ENCODE results near the gene RAD54L2.
"Not testable (repeated sequence)": the region's sequence is repeated elsewhere in the genome, so short reads cannot be mapped to it uniquely, and the experiment has no call there.

Gene RAD54L2, protein sequence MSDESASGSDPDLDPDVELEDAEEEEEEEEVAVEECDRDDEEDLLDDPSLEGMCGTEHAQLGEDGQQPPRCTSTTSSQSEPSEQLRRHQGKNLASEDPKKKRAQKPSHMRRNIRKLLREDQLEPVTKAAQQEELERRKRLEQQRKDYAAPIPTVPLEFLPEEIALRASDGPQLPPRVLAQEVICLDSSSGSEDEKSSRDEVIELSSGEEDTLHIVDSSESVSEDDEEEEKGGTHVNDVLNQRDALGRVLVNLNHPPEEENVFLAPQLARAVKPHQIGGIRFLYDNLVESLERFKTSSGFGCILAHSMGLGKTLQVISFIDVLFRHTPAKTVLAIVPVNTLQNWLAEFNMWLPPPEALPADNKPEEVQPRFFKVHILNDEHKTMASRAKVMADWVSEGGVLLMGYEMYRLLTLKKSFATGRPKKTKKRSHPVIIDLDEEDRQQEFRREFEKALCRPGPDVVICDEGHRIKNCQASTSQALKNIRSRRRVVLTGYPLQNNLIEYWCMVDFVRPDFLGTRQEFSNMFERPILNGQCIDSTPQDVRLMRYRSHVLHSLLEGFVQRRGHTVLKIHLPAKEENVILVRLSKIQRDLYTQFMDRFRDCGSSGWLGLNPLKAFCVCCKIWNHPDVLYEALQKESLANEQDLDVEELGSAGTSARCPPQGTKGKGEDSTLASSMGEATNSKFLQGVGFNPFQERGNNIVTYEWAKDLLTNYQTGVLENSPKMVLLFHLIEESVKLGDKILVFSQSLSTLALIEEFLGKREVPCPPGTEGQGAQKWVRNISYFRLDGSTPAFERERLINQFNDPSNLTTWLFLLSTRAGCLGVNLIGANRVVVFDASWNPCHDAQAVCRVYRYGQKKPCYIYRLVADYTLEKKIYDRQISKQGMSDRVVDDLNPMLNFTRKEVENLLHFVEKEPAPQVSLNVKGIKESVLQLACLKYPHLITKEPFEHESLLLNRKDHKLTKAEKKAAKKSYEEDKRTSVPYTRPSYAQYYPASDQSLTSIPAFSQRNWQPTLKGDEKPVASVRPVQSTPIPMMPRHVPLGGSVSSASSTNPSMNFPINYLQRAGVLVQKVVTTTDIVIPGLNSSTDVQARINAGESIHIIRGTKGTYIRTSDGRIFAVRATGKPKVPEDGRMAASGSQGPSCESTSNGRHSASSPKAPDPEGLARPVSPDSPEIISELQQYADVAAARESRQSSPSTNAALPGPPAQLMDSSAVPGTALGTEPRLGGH (N-terminal part only)

DNA sequence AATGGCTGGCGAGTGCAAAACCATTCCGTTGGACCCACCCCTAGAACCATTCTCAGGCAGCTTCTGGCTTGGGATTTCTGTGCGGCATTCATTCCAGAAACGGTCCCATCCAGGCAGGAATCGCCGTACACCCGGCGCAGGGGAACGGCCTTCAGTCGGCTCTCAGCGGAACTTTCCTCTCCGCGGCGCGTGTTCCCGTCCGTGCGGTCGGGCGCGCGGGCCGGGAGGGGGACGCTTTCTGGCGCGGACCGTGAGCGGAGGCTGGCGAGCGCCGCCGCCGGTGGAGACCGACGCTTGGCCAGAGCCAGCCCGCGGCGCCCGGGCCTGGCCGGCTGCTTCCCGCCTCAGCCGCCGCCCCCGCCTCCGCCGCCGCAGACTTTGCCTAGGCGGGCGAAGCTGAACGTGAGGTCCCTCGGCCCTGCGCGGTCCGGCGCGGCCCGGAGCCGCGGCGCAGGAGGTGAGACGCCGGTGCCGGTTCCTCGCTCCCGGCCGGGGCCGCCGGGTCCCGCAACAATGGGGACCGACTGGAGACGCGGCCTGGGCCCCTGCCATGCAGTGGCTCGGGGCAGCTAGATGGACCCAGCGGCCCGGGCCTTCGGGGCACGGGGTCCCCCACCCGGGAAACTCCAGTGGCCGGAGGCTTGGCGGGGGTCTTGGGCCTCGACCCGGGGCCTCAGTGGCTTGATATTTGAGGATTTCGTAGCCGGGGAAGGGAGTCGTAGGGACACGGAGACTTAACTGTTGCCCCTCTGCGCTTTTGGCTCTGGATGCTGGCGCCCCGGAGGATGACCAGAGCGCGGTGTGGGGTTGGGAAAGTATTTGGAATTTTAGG is at the start of gene RAD54L2:
Gene RAD54L2 (plus strand): TSS at position 261 of the 832 bp plus-strand sequence. CDS start 51,702 bp downstream, outside the sequence.
- no peak for DNase-seq

DNA sequence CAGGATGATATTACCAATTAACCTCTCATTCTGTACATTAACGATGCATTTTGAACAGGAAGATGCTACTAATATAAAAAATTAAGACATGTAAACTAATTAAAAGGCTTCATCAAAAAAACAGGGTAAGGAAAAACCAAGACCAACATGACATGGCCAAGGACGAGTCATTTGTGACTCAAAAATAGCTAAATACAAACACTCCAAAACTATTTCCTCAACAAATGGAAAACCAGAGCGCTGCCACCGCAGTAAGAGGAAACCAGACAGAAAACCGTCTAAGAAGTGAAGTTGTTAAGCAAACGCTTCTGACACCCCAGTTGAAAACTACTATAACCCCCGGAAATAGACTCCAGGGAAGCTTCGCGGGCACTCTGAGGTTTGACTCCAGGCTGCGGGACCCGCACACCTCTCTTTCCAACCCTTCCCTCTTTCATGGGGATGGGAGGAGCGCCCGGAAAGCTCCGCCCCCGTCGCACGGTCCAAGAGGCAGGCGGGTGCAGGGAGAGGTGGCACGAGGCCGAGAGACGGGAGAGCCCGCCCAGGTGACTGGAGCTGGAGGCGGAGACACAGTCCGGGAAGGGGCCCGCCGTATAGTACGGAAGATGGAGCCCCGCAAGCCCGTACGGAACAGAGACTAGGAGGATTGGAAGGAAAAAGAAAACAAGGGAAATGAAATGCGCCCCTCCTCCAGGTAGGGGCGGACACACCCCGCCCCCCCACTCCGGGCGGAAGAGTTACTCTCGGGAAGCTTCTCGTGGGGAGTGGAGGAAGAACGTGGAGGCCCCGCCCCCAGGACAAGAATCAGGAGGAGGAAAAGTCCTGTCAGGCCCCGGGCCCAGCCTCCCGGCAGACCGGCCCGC is 39.4 kb upstream of the RAD54L2 start:
- DNase-seq, result peak; percentile 92

DNA sequence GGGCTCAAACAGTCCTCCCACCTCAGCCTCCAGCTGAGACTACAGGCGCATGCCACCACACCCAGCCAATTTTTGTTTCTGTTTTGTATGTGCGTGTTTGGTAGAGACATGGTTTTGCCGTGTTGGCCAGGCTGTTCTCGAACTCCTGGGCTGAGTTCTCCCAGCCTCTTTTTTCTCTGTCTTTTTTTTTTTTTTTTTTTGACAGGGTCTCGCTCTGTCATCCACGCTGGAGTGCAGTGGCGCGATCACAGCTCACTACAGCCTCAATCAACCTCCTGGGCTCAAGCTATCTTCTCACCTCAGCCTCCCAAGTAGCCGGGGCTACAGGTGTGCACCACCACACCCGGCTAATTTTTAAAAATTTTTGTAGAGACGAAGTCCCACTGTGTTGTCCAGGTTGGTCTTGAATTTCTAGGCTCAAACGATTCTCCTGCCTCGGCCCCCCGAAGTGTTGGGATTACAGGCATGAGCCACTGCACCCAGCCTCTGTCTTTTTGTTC is 37.8 kb upstream of the RAD54L2 start:
- no peak for DNase-seq

DNA sequence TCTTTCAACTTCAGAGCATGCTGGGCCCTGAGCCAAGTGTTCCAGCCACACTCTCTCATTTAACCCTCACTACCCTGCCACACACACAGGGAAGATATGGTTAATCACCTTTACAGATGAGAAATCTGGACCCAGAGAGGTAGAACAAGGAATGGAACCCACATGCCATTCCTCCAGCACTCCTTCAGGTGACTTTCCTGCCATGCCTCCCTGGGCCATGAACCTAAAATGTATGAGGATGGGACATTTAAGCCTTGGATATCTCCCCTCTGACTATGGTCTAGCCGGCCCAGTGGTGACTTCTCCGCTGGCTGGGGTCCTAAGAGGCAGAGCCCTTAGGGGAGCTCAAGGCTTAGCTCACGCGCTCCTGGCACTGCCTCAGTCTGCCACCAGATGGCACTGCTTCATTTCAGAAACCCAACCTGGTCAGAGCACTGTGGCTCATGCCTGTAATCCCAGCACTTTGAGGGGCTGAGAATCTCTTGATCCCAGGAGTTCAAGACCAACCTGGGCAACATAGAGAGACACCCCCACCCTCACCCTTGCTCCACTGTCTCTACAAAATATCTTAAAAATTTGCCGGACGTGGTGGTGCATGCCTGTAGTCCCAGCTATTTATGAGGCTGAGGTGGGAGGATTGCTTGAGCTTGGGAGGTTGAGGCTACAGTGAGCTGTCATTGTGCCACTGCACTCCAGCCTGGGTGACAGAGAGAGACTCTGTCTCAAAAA is 36.5 kb upstream of the RAD54L2 start:
- no peak for DNase-seq

DNA sequence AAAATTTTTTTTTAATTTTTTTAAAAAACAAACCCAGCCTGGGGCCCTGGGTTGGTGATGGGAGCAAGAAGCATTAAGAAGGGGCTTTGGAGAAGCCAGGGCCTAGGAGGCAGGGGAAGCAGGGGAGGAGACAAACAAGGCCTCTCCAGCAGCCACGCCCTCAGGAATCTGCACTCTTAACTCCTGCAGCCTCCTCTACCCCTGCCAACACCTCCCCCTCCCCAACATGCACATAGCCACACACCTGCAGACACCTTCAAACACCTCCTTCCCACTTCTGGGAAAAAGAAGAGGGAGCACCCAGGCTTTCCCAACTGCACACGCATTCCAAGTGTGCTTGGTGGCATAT is 36.0 kb upstream of the RAD54L2 start:
- DNase-seq, result no peak

DNA sequence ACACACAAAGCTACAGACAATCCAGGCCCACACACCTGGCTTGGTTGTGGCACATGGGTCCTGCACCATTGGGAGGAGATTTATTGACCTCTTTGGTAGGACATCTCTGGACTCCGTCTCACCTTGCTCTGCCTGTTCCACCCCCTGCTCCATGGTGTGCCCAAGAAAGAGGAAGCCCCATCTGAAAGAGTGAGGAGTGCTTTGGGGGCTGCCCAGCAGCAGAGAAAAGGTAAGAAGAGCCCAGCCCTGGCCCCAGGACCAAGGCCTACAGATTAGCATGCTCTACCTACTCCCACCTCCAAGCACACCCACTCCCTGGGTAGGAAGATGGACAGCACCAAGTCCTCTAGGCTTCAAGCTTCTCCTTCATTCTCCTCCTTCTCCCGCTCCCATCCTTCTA is 35.5 kb upstream of the RAD54L2 start:
- DNase-seq, result no peak

DNA sequence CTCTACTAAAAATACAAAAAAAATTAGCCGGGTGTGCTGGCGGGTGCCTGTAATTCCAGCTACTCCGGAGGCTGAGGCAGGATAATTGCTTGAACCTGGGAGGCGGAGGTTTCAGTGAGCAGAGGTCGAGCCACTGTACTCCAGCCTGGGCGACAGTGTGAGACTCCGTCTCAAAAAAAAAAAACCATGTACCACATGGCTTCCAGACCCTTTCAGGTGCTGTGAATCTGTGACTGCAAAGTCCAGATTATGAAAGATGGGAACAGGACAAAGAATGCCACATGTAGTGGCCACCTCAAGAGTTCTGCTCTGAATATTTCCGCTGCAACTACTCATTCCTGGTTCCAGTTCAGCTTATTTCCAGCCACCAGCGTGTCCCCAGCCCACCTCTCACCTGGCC is 30.3 kb upstream of the RAD54L2 start:
- no peak for DNase-seq

DNA sequence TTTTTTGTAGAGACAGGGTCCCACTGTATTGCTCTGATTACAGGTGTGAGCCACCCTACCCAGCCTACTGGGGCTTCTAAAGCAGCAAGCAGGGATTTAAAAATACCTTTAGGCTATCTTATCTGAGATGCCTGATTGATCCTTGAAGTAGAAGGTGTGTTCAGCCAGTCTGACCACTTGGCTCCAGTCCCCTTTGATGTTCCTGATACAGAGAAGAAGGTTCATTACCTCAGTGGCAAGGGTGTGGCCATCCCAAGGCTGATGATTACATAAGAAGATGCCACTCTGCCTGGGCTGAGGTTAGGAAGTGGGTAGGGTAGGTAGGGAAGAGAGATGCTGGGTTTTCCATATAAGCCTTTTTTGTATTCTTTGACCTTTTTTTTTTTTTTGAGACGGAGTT is 27.5 kb upstream of the RAD54L2 start:
- no peak for DNase-seq

DNA sequence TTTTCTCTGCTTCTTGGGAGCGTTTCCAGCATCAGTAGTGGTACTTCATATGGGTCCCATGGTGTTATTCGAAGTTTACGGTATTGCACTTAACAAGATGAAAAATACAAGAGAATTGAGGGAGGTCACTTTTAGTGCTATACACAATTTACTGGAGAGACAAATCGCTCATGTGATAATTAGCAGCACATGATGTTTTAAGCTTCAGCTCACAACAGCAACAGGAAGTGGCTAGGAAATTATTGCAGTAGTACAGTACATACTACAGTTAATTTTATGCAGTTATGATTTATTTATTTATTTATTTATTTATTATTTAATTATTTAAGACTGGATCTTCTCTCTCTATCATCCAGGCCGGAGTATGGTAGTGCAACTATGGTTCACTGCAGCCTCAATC is 24.3 kb upstream of the RAD54L2 start:
- no peak for DNase-seq

DNA sequence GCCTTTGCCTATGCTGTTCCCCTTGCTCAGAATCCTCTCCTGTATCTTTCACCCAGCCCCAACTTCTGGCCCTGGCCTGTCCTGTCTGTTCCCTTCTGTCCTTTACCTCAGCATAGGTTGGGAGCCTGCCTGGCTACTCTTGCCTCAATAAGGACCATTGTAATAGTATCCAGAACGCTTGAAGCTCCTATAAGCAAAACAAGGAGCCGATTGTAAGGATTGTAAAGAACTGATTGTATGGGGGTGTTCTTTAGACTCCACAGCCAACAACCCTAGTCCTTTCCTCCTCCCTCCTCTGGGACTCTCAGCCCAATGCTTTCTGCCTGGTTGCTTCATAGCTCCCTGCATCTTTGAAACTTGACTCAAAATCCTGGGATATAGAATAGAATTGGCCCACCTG is 18.7 kb upstream of the RAD54L2 start:
- no peak for DNase-seq

DNA sequence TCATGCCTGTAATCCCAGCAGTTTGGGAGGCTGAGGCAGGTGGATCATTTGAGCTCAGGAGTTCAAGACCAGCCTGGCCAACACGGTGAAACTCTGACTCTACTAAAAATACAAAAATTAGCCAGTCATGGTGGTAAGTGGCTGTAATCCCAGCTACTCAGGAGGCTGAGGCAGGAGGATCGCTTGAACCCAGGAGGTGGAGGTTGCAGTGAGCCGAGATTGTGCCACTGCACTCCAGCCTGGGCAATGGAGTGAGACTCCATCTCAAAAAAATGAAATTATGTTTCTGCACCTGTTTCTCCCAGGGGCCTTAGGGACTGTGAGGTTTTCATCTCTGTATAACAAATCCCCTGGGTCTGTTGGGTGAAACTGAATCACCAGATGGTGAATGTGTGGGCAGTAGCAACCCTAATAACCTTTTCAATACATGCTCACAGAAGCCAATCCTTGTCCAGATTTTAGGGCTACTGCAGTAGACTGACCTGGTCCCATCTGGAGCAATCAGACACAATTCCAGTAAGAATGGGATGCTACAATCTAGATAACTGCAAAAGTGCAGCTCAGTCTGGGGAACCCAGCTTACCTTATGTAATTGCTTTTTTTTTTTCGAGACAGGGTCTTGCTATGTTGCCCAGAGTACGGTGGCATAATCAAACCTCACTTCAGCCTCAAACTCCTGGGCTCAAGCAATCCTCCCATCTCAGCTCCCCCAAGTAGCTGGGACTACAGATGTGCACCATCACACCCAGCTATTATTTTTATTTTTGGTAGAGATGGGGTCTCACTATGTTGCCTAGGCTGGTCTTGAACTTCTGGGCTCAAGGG is 17.4 kb upstream of the RAD54L2 start:
- DNase-seq, result not testable (repeated sequence)

DNA sequence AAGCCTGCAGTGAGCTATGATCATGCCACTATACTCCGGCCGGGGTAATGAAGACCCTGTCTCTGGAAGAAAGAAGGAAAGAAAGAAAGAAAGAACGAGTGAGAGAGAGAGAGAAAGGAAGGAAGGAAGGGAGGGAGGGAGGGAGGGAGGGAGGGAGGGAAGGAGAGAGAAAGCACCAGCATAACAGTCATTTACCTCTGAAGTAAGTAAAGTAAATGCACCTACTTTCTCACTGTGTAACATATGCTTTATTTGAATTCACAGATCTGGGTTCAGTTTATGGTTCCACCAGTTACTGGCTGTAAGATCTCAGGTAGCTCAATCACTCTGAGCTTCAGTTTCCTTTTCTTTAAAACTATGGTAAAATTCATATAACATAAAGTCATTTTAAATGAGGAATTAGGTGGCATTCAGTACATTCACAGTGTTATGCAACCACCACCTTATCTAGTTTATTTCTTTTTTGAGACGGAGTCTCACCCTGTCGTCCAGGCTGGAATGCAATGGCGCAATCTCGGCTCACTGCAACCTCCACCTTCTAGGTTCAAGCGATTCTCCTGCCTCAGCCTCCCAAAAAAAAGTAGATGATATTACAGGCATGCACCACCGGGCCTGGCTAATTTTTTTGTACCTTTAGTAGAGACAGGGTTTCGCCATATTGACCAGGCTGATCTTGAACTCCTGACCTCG is 16.1 kb upstream of the RAD54L2 start:
- DNase-seq, result no peak

DNA sequence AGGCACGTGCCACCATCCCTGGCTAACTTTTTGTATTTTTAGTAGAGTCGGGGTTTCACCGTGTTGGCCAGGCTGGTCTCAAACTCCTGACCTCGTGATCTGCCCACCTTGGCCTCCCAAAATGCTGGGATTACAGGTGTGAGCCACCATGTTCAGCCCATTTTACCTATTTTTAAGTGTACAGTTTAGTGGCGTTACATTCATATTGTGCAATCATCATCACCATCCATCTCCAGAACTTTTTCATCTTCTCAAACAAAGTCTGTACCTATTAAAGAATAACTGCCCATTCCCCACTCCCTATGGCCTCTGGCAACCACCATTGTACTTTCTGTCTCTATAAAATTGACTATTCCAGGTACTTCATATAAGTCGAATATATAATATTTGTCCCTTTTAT is 13.6 kb upstream of the RAD54L2 start:
- DNase-seq, result not testable (repeated sequence)

DNA sequence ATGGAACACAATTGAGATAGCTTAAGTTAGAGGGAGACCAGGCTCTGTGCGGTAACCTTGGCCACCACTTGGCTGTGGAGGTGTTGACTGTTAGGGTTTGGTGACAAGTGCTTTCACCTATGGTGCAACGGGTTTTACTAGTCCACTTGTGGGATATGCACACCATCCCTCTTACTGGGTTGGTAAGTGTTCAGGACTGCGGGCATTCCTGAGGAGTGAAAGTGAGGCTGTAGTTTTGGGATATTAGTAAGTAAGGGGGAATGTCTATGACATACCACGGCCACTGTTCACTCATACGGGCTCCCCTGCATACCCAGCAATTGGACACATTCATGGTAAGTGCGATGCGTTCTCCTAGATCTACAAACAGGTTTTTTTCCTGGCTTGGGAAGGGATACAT is 8.0 kb upstream of the RAD54L2 start:
- no peak for DNase-seq

DNA sequence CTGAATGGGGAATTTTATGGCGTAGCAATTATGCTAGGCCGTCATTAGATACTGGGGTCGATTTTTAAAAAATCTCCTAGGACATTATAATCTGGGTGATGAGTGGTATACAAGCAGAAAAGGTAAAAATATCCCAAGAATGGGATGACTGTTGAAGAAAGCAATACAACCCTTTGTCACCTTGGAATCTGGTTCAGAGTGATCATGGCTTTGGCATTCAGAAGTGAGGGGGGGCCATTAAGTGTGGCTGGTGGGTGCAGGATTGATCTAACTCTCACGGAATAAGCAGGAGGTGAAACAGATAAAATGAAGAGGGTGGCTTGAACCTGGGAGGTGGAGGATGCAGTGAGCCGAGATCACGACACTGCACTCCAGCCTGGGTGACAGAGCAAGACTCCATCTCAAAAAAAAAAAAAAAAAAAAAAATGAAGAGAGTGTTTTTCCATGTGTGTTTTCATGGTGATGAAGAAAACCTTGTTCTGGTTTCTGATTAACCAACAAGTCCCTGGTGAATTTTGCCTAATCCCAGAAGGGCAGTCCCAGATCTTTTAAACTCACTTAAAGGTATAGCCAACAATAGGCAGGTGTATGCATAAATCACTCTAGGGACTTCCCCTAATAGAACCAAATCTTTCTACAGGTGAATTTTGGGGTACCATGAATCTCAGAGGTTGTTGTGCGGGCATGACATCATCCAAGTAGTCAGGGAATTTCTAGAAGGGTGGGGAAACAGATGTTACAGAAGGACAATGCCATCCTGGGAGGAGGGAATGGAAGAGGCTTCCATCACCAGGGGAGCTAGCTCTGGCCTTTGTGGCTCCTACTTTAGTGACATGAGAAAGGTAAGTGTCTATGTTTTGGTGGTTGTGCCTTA is 3.1 kb upstream of the RAD54L2 start:
- DNase-seq, result no peak

DNA sequence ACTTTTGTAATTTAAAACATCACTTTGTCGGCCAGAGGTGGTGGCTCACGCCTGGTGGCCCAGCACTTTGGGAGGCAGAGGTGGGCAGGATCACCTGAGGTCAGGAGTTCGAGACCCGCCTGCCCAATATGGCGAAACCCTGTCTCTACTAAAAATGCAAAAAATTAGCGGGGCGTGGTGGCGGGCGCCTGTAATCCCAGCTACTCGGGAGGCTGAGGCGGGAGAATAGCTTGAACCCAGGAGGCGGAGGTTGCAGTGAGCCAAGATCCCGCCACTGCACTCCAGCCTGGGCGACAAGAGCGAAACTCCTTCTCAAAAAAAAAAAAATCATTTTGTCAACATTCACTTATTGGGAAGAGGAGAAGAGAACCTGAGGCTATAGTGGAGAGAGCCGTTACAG is 888 bp upstream of the RAD54L2 start:
- not testable (repeated sequence) for DNase-seq

DNA sequence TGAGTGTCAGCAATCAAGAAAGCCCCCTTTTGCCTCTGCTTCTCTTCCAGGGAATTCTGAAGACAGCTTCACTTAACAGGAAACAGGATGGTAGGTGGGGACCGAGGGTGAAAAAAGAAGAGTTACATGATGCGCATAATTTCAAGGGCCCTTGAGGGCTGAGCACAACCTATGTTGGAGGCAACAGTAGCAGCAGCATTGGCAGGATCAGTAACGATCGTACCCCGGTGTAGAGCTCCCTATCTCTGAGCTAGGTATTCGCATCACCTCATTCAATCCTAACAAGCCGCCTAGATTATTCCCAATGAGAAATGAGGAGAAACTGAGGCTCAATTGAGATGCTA is 432 bp upstream of the RAD54L2 start:
- no peak for DNase-seq
